Measurements from ENCODE around the gene ANKRD26. TPM values are rescaled to one million over a fixed set of nuclear protein-coding genes. Genes with fewer than 3 reads are reported as not detected.

Gene ANKRD26
- total RNA-seq, 2 experiments from 2014 or later, result 9.0 to 12.8 TPM

GRCh38 chr10:26960308-26960707 is 140.0 kb downstream of the ANKRD26 start:
- Mint-ChIP-seq H3K4me1 (ENCODE audit: low read depth) (peaks cover 2% of the 10 kb centered on the region), H3K27ac (no peak overlapping the region), H3K9me3 (ENCODE audit: insufficient read depth) (no peaks in the 10 kb centered on the region), H3K27me3 (ENCODE audit: low read depth) (no peaks in the 10 kb centered on the region), H3K36me3 (ENCODE audit: low read depth) (no peaks in the 10 kb centered on the region), H3K4me3 (no peak overlapping the region)
- DNase-seq (no peak), ATAC-seq (no peak)
- CTCF ChIA-PET, result no interaction called here
- POLR2A ChIA-PET, result interaction anchor here (0.9 kb wide), 1 partner anchor 54 kb away, joined by 3 read pairs; no protein-coding TSS in a partner anchor

DNA sequence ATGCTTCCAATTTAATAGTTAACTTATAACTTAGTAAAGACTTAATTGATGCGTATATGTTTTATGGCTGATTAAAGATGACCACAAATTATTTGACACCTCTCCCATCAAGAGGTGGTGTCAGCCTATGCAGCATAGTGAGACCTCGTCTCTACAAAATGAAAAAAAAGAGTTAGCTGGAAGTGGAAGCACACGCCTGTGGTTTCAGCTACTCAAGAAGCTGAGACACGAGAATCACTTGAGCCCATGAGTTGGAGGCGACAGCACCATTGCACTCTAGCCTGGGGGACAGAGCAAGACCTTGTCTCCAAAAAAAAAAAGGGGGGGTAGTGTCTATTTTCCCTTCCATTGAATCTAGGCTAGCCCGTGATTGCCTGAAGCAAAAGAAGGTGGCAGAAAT is 140.5 kb downstream of the ANKRD26 start:
- Mint-ChIP-seq H3K9me3 (ENCODE audit: insufficient read depth) (no peaks in the 10 kb centered on the region), H3K27me3 (ENCODE audit: low read depth) (no peaks in the 10 kb centered on the region), H3K4me1 (ENCODE audit: low read depth) (peaks cover 2% of the 10 kb centered on the region), H3K4me3 (no peak overlapping the region), H3K36me3 (ENCODE audit: low read depth) (no peaks in the 10 kb centered on the region), H3K27ac (no peak overlapping the region)
- ChIA-PET CTCF (no interaction called here), POLR2A (interaction anchor here (0.9 kb wide), 1 partner anchor 54 kb away, joined by 3 read pairs; no protein-coding TSS in a partner anchor)
- no peak for DNase-seq
- ATAC-seq, result no peak

Other genes with a start within 250 kb of the ANKRD26 start
- gene ABI1, start 239.5 kb downstream of the ANKRD26 start, total RNA-seq, result 10 to 100 TPM; 46.9 to 49.7 TPM
- gene YME1L1, start 53.9 kb upstream of the ANKRD26 start, total RNA-seq, result 100 to 1,000 TPM; 117 to 122 TPM
- 10 to 100 TPM; 40.1 to 40.7 TPM for gene MASTL, start 54.9 kb upstream of the ANKRD26 start, total RNA-seq
- 10 to 100 TPM; 20.6 to 24.9 TPM for gene ACBD5, start 140.3 kb upstream of the ANKRD26 start, total RNA-seq

Measured in activated CD8-positive, alpha-beta T cell treated with anti-CD3 and anti-CD28 coated beads, Interleukin-2, amount 10 ng/mL, durations not matched to agents 7 days and 5 days (primary cell).